GM23338 (cell line): ENCODE results near the gene AIFM2. TPM values are rescaled to one million over a fixed set of nuclear protein-coding genes. Genes with fewer than 3 reads are reported as not detected.
A peak's percentile ranks its signal among the peaks of the same experiment; 100 is the strongest.

Experiments
- ATAC-seq: fragments of 200-7000 bp; cut with Tn5 transposase; 3 replicates; pipeline ENCODE4 v1.9.1; 2020
- DNase-seq: peaks from one replicate; pipeline ENCODE4 v3.0.0-alpha.2; 2015; ENCODE audit warnings: low spot score
- H2AFZ ChIP-seq: fragments of 200-600 bp; sonication (generic); 2 replicates; pipeline ENCODE4 v1.8.0; 2016; ENCODE audit warnings: antibody characterized with exemption, mild to moderate bottlenecking, moderate library complexity
- H3F3A ChIP-seq: fragments of 200-600 bp; sonication (generic); replicated peaks from 2 replicates; pipeline ENCODE4 v1.8.0; 2017; ENCODE audit warnings: antibody characterized with exemption, mixed run types, low read depth
- H3K27ac ChIP-seq: fragments of 200-600 bp; sonication (generic); 2 replicates; pipeline ENCODE4 v1.6.1; 2016; ENCODE audit warnings: low read depth
- H3K27me3 ChIP-seq: fragments of 200-600 bp; sonication (generic); 2 replicates; pipeline ENCODE4 v1.8.0; 2016; ENCODE audit warnings: mild to moderate bottlenecking, mixed run types, moderate library complexity; ENCODE audit not compliant: insufficient read depth
- H3K36me3 ChIP-seq: fragments of 200-600 bp; sonication (generic); 2 replicates; pipeline ENCODE4 v1.8.0; 2016; ENCODE audit warnings: mild to moderate bottlenecking; ENCODE audit not compliant: insufficient read depth
- H3K4me1 ChIP-seq: fragments of 200-600 bp; sonication (generic); 2 replicates; pipeline ENCODE4 v1.8.0; 2016; ENCODE audit warnings: mild to moderate bottlenecking, moderate library complexity; ENCODE audit not compliant: insufficient read depth
- H3K4me2 ChIP-seq: fragments of 200-600 bp; sonication (generic); 2 replicates; pipeline ENCODE4 v1.7.1; 2017; ENCODE audit warnings: mixed run types
- H3K4me3 ChIP-seq: fragments of 200-600 bp; sonication (generic); 2 replicates; pipeline ENCODE4 v1.6.1; 2016; ENCODE audit warnings: mixed run types
- H3K79me2 ChIP-seq: fragments of 200-600 bp; sonication (generic); replicated peaks from 2 replicates; pipeline ENCODE4 v1.8.0; 2017; ENCODE audit warnings: mild to moderate bottlenecking; ENCODE audit not compliant: insufficient read depth
- H3K9me2 ChIP-seq: fragments of 200-600 bp; sonication (generic); 2 replicates; pipeline ENCODE4 v1.8.0; 2017; ENCODE audit not compliant: insufficient read depth
- H4K20me1 ChIP-seq: fragments of 200-600 bp; sonication (generic); replicated peaks from 2 replicates; pipeline ENCODE4 v1.8.0; 2017; ENCODE audit warnings: mild to moderate bottlenecking; ENCODE audit not compliant: insufficient read depth
- H3K27ac Mint-ChIP-seq: 2 replicates; pipeline ENCODE4 v1.8.0; 2020; ENCODE audit warnings: inconsistent platforms, mild to moderate bottlenecking, moderate library complexity, mixed read lengths
- H3K27me3 Mint-ChIP-seq: 3 replicates; pipeline ENCODE4 v1.8.0; 2022; ENCODE audit warnings: low read depth, mild to moderate bottlenecking, moderate library complexity, mixed read lengths, inconsistent platforms; ENCODE audit not compliant: insufficient read depth, poor library complexity
- H3K36me3 Mint-ChIP-seq: 3 replicates; pipeline ENCODE4 v1.8.0; 2021; ENCODE audit warnings: low read depth, mild to moderate bottlenecking, inconsistent platforms, moderate library complexity, mixed read lengths
- H3K4me1 Mint-ChIP-seq: 3 replicates; pipeline ENCODE4 v1.8.0; 2020; ENCODE audit warnings: mild to moderate bottlenecking, inconsistent platforms, mixed read lengths
- H3K4me3 Mint-ChIP-seq: 3 replicates; pipeline ENCODE4 v1.8.0; 2021; ENCODE audit warnings: moderate library complexity, mild to moderate bottlenecking, inconsistent platforms, mixed read lengths
- H3K9me3 Mint-ChIP-seq: 3 replicates; pipeline ENCODE4 v1.8.0; 2020; ENCODE audit warnings: moderate library complexity, mild to moderate bottlenecking, inconsistent platforms, mixed read lengths
- CTCF ChIP-seq, 2 experiments: fragments of 200-600 bp in 1 of 2; sonication (generic) in 1 of 2; conservative IDR thresholded peaks; 2 replicates each; pipeline versions ENCODE4 v1.5.1 to v1.6.1; 2016 to 2017; ENCODE audit warnings: antibody characterized with exemption in 2 of 2, low read depth in 2 of 2, mild to moderate bottlenecking in 2 of 2, moderate library complexity in 1 of 2
- ETS1 ChIP-seq: IDR thresholded peaks from 2 replicates; pipeline ENCODE4 v1.6.1; 2016; ENCODE audit warnings: antibody characterized with exemption
- EZH2phosphoT487 ChIP-seq: fragments of 200-600 bp; sonication (generic); IDR thresholded peaks from one replicate; pipeline ENCODE4 v1.8.1; 2018; ENCODE audit warnings: antibody characterized with exemption; ENCODE audit not compliant: unreplicated experiment
- JUNB ChIP-seq: IDR thresholded peaks from one replicate; pipeline ENCODE4 v1.6.1; 2016; ENCODE audit warnings: antibody characterized with exemption; ENCODE audit not compliant: unreplicated experiment
- NANOG ChIP-seq: IDR thresholded peaks from 2 replicates; pipeline ENCODE4 v1.6.1; 2016; ENCODE audit warnings: antibody characterized with exemption, borderline replicate concordance
- POLR2AphosphoS5 ChIP-seq: IDR thresholded peaks from 2 replicates; pipeline ENCODE4 v1.6.1; 2016; ENCODE audit warnings: antibody characterized with exemption, low read depth
- polyA plus RNA-seq: library from polyadenylated mRNA; unstranded; fragments of >200 nt; fragmentation: Nextera tagmentation; extraction: Ambion mirVana; gene quantifications from 2 replicates; pipeline ENCODE4 v1.2.1, GENCODE V29; 2016
- total RNA-seq: library from RNA; depleted of rRNA; stranded (reverse); fragments of >200 nt; shearing (Covaris generic); gene quantifications from 2 replicates; pipeline ENCODE4 v1.2.3, GENCODE V29; 2014

The AIFM2 gene
- total and polyA plus RNA-seq, 2 experiments from 2014 or later, result 3.2 to 3.6 TPM

- Mint-ChIP-seq H3K27me3 (peaks cover 4% of the 10 kb centered on the region), H3K4me3 (peak overlapping the region; percentile 96), H3K27ac (no peak overlapping the region; the same call in 1 of the 2 replicates), H3K4me1 (peaks cover 16% of the 10 kb centered on the region; the same call in 2 of the 3 replicates), H3K9me3 (no peaks in the 10 kb centered on the region), H3K36me3 (peaks cover 10% of the 10 kb centered on the region; the same call in 2 of the 3 replicates)
- Histone ChIP-seq H3K4me2 (peak overlapping the region; percentile 94), H3K9me2 (no peaks in the 10 kb centered on the region), H4K20me1 (peaks cover 42% of the 10 kb centered on the region), H3K4me1 (peaks cover 6% of the 10 kb centered on the region), H3K27me3 (no peaks in the 10 kb centered on the region), H3K36me3 (no peaks in the 10 kb centered on the region), H3K27ac (no peak overlapping the region), H3K79me2 (peaks cover 61% of the 10 kb centered on the region), H3F3A (no peaks in the 10 kb centered on the region), H3K4me3 (peak overlapping the region; percentile 91), H2AFZ (no peak overlapping the region)
- TF ChIP-seq ETS1, result no peak
- no peak for TF ChIP-seq EZH2phosphoT487
- TF ChIP-seq JUNB, result no peak
- no peak for TF ChIP-seq CTCF (conservative IDR thresholded peaks at IDR 0.05; ENCODE audit: low read depth in 2 of 2)
- no peak for TF ChIP-seq NANOG
- no peak for DNase-seq
- ATAC-seq, result no peak
Measured at GRCh38 chr10:70169011-70169410, 36.4 kb upstream of the AIFM2 start.

GRCh38 chr10:70167246-70167645 lies 34.6 kb upstream of the AIFM2 start:
- H3K27me3 ChIP-seq, result no peaks in the 10 kb centered on the region
- Mint-ChIP-seq H3K4me3 (no peak overlapping the region), H3K9me3 (no peaks in the 10 kb centered on the region), H3K4me1 (peaks cover 24% of the 10 kb centered on the region; the same call in 2 of the 3 replicates), H3K27me3 (peaks cover 4% of the 10 kb centered on the region), H3K27ac (no peak overlapping the region), H3K36me3 (peaks cover 10% of the 10 kb centered on the region; the same call in 2 of the 3 replicates)
- H3K4me3 ChIP-seq, result no peak overlapping the region
- H3F3A ChIP-seq, result no peaks in the 10 kb centered on the region
- H4K20me1 ChIP-seq, result peaks cover 55% of the 10 kb centered on the region
- no peaks in the 10 kb centered on the region for H3K9me2 ChIP-seq
- H3K36me3 ChIP-seq, result no peaks in the 10 kb centered on the region
- no peak for DNase-seq
- H3K4me1 ChIP-seq, result peaks cover 16% of the 10 kb centered on the region
- H2AFZ ChIP-seq, result no peak overlapping the region
- H3K4me2 ChIP-seq, result no peak overlapping the region
- no peak overlapping the region for H3K27ac ChIP-seq
- H3K79me2 ChIP-seq, result peaks cover 77% of the 10 kb centered on the region
- no peak for ATAC-seq
- no peak for TF ChIP-seq EZH2phosphoT487

- Histone ChIP-seq H3K27me3 (no peaks in the 10 kb centered on the region), H3K4me2 (no peak overlapping the region), H3F3A (no peaks in the 10 kb centered on the region), H3K79me2 (peaks cover 86% of the 10 kb centered on the region), H3K9me2 (no peaks in the 10 kb centered on the region), H3K27ac (no peak overlapping the region), H3K4me3 (no peak overlapping the region), H3K4me1 (peaks cover 16% of the 10 kb centered on the region), H2AFZ (no peak overlapping the region), H3K36me3 (no peaks in the 10 kb centered on the region), H4K20me1 (peaks cover 62% of the 10 kb centered on the region)
- ATAC-seq (no peak), DNase-seq (no peak)
- H3K36me3 Mint-ChIP-seq, result peaks cover 10% of the 10 kb centered on the region
- TF ChIP-seq POLR2AphosphoS5, result no peak
- no peak for TF ChIP-seq JUNB
- H3K4me3 Mint-ChIP-seq, result no peak overlapping the region
- H3K4me1 Mint-ChIP-seq, result peaks cover 24% of the 10 kb centered on the region; the same call in 2 of the 3 replicates
- no peaks in the 10 kb centered on the region for H3K9me3 Mint-ChIP-seq
- no peak overlapping the region for H3K27ac Mint-ChIP-seq
- H3K27me3 Mint-ChIP-seq, result peaks cover 5% of the 10 kb centered on the region
Measured at GRCh38 chr10:70166394-70166793, 33.8 kb upstream of the AIFM2 start.
